Activated CD4-positive, CD25-positive, alpha-beta regulatory T cell (primary cell): ENCODE results near the gene SSC5D.
"Not testable (repeated sequence)": the region's sequence is repeated elsewhere in the genome, so short reads cannot be mapped to it uniquely, and the experiment has no call there.

Experiments used
- DNase-seq, 4 experiments: peaks; one replicate each; lab custom pipeline; 2025; lab: John Stamatoyannopoulos, UW

SSC5D gene

GRCh38 chr19:55487924-55488687, at the start of gene SSC5D:
TSS of gene SSC5D (plus strand) at chr19:55488436. CDS start at chr19:55488590, 154 bp downstream.
- no peak for DNase-seq

GRCh38 chr19:55439052-55439451, 49.2 kb upstream of the SSC5D start:
- DNase-seq: no peak

GRCh38 chr19:55440411-55441105, 47.7 kb upstream of the SSC5D start:
- no peak for DNase-seq

GRCh38 chr19:55441319-55441691, 46.9 kb upstream of the SSC5D start:
- DNase-seq: no peak

GRCh38 chr19:55441692-55442321, 46.4 kb upstream of the SSC5D start:
- DNase-seq: no peak

- DNase-seq: no peak
These were observed 45.8 kb upstream of the SSC5D start for GRCh38 chr19:55442372-55442961.

GRCh38 chr19:55443045-55443823, 45.0 kb upstream of the SSC5D start, which contains the start of gene SHISA7:
TSS of gene SHISA7 (minus strand) at chr19:55443300. CDS start at chr19:55442863, 437 bp downstream.
- DNase-seq: no peak

- DNase-seq: no peak
These were observed 44.3 kb upstream of the SSC5D start for GRCh38 chr19:55443824-55444480.

GRCh38 chr19:55444646-55445045, 43.6 kb upstream of the SSC5D start:
- no peak for DNase-seq

GRCh38 chr19:55446060-55446459, 42.2 kb upstream of the SSC5D start:
- DNase-seq: no peak

- no peak for DNase-seq
These were observed 40.6 kb upstream of the SSC5D start for GRCh38 chr19:55447421-55448174.

GRCh38 chr19:55448175-55448490, 40.1 kb upstream of the SSC5D start:
- not testable (repeated sequence) for DNase-seq

- DNase-seq: no peak
These were observed 38.8 kb upstream of the SSC5D start for GRCh38 chr19:55449469-55449868.

- no peak for DNase-seq
These were observed 36.9 kb upstream of the SSC5D start for GRCh38 chr19:55451163-55451964.

GRCh38 chr19:55451965-55452748, 36.1 kb upstream of the SSC5D start:
- no peak for DNase-seq

- DNase-seq: peak in 1 of 4 experiments; percentile 24
These were observed 35.4 kb upstream of the SSC5D start for GRCh38 chr19:55452749-55453346.

GRCh38 chr19:55453511-55454260, 34.5 kb upstream of the SSC5D start:
- DNase-seq: no peak

GRCh38 chr19:55454787-55455243, 33.4 kb upstream of the SSC5D start:
- peak in 1 of 4 experiments; percentile 22 for DNase-seq
